Activated CD8-positive, alpha-beta T cell treated with anti-CD3 and anti-CD28 coated beads, Interleukin-2, amount 10 ng/mL, durations not matched to agents 7 days and 5 days (primary cell): ENCODE measurements around the gene HSD17B13. TPM values are rescaled to one million over a fixed set of nuclear protein-coding genes. Genes with fewer than 3 reads are reported as not detected.
"Not testable (repeated sequence)": the region's sequence is repeated elsewhere in the genome, so short reads cannot be mapped to it uniquely, and the experiment has no call there.

Source experiments
- ATAC-seq: fragments of 150-1000 bp; cut with Tn5 transposase; one replicate; pipeline ENCODE4 v1.10.0; 2021; ENCODE audit warnings: moderate library complexity
- CTCF ChIA-PET: fragments of 350-600 bp; sonication (Branson Sonifier 250); formaldehyde crosslinking; loops from one replicate; lab custom pipeline; 2021; ENCODE audit warnings: antibody characterized with exemption; lab: Charles Lee
- POLR2A ChIA-PET: fragments of 350-600 bp; sonication (Branson Sonifier 250); formaldehyde crosslinking; loops from one replicate; lab custom pipeline; 2021; ENCODE audit warnings: antibody characterized with exemption; lab: Charles Lee
- DNase-seq: peaks from one replicate; pipeline ENCODE4 v3.0.0-alpha.2; 2020
- H3K27ac Mint-ChIP-seq: one replicate; pipeline ENCODE4 v1.8.0; 2021; ENCODE audit warnings: mild to moderate bottlenecking, mixed read lengths
- H3K27me3 Mint-ChIP-seq: one replicate; pipeline ENCODE4 v1.8.0; 2021; ENCODE audit warnings: low read depth, mixed read lengths
- H3K36me3 Mint-ChIP-seq: one replicate; pipeline ENCODE4 v1.8.0; 2021; ENCODE audit warnings: low read depth, mixed read lengths
- H3K4me1 Mint-ChIP-seq: one replicate; pipeline ENCODE4 v1.8.0; 2021; ENCODE audit warnings: low read depth, mixed read lengths
- H3K4me3 Mint-ChIP-seq: one replicate; pipeline ENCODE4 v1.8.0; 2021; ENCODE audit warnings: mild to moderate bottlenecking, mixed read lengths
- H3K9me3 Mint-ChIP-seq: one replicate; pipeline ENCODE4 v1.8.0; 2022; ENCODE audit warnings: mixed read lengths; ENCODE audit not compliant: insufficient read depth
- total RNA-seq, 2 experiments: library from RNA; stranded (reverse); gene quantifications; one replicate each; pipeline ENCODE4 v1.2.3, GENCODE V29; 2021

HSD17B13 gene
- total RNA-seq, 2 experiments from 2014 or later: 0.16 TPM

DNA sequence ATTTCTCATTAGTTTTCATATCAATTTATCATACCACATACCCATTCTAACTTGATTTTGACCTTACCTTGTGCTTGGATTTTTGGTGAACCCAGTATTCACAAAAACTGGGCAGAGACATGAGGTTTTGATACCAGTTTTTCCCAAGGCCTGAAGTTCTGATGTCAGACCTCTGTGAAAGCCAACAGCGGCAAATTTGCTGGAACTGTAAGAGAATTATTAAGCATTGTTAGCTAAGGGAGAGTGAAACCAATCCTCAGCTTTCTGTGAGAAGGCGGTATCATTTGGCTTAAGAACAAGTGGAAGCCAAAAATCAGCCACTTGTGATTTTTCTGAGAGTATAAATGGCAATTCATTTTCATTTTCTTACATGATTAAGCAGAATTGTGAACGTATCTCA is 8.9 kb downstream of the HSD17B13 start:
- CTCF ChIA-PET: no interaction called here
- Mint-ChIP-seq H3K9me3 (no peaks in the 10 kb centered on the region), H3K36me3 (no peaks in the 10 kb centered on the region), H3K27ac (no peak overlapping the region), H3K4me1 (no peaks in the 10 kb centered on the region), H3K27me3 (no peaks in the 10 kb centered on the region), H3K4me3 (no peak overlapping the region)
- DNase-seq (no peak), ATAC-seq (no peak)
- POLR2A ChIA-PET: no interaction called here

DNA sequence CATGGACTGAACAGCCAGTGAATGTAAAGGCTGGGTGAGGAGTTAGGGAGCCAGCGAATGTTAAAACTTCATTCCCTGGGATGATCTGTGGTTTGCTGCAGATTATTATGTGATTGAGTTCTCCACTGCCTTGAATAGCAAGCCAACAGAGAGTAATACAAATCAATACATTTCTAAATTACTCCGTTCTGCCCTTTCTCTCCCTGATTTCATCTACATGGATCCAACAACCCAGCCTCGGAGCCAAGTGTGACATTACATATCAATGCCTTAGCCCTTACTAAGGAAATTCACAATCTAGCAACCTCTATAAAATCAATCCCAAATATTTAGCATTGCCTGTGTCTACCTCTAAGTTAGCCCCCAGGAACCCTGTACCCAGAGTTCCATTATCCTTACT is 11.0 kb downstream of the HSD17B13 start:
- CTCF ChIA-PET: no interaction called here
- DNase-seq (no peak), ATAC-seq (no peak)
- Mint-ChIP-seq H3K36me3 (no peaks in the 10 kb centered on the region), H3K9me3 (no peaks in the 10 kb centered on the region), H3K27ac (no peak overlapping the region), H3K4me1 (no peaks in the 10 kb centered on the region), H3K27me3 (no peaks in the 10 kb centered on the region), H3K4me3 (no peak overlapping the region)
- POLR2A ChIA-PET: no interaction called here

DNA sequence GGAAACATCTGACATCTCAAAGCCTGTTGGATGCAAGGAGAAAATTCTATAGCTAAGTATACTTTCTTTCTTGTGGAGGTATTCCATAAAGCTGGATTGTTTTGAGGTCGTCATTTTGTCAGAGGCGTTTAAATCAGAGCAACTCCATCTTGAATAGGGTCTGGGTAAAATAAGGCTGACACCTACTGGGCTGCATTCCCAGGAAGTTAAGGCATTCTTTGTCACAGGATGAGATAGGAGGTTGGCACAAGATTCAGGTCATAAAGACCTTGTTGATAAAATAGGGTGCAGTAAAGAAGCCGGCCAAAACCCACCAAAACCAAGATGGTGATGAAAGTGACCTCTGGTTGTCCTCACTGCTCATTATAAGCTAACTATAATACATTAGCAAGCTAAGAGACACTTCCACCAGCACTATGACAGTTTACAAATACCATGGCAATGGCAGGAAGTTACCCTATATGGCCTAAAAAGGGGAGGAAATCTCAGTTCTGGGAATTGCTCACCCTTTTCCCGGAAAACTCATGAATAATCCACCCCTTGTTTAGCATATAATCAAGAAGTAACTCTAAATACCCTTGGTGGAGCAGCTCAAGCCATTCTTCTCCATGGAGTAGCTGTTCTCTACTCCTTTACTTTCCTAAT is 11.9 kb downstream of the HSD17B13 start:
- no peak overlapping the region for H3K4me3 Mint-ChIP-seq
- no peaks in the 10 kb centered on the region for H3K36me3 Mint-ChIP-seq
- POLR2A ChIA-PET: no interaction called here
- no peaks in the 10 kb centered on the region for H3K9me3 Mint-ChIP-seq
- no peak overlapping the region for H3K27ac Mint-ChIP-seq
- CTCF ChIA-PET: no interaction called here
- ATAC-seq (no peak), DNase-seq (no peak)
- no peaks in the 10 kb centered on the region for H3K27me3 Mint-ChIP-seq
- no peaks in the 10 kb centered on the region for H3K4me1 Mint-ChIP-seq

DNA sequence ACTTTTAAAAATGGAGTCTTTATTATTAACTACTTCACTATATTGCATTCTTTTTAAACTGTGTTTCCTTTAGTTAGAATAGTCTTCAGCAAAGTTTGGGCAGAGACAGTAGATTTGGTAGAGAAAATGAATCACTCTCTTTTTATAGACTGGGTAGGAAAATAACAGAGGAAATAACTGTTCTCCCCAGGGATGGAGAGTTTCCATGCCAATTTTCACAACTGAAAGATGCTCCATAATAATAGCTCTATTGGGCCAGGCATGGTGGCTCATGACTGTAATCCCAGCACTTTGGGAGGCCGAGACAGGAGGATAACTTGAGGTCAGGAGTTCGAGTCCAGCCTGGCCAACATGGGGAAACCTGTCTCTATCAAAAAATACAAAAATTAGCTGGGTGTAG is 13.1 kb downstream of the HSD17B13 start:
- ATAC-seq (no peak), DNase-seq (no peak)
- Mint-ChIP-seq H3K9me3 (no peaks in the 10 kb centered on the region), H3K36me3 (no peaks in the 10 kb centered on the region), H3K4me1 (no peaks in the 10 kb centered on the region), H3K27me3 (no peaks in the 10 kb centered on the region), H3K27ac (no peak overlapping the region), H3K4me3 (no peak overlapping the region)
- ChIA-PET POLR2A (no interaction called here), CTCF (no interaction called here)

DNA sequence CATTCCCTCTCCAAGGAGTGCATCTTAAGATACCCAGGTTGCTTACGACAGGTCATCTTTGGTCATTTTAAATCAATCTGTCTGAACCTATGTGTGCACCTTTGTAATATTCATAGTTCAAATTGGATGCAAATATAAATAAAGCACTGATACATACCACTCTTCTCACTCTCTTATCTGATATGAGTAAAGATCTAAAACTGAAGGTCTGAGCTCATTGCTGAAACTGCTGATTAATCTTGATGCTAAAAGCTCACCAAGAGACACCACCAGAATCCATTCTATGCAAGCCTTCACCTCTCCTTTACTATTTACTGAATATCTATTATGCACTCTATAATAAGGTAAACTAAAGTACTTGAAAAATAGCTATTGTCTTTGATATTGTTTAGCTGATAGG is 16.6 kb downstream of the HSD17B13 start:
- H3K27me3 Mint-ChIP-seq: no peaks in the 10 kb centered on the region
- H3K9me3 Mint-ChIP-seq: no peaks in the 10 kb centered on the region
- CTCF ChIA-PET: no interaction called here
- no peak overlapping the region for H3K4me3 Mint-ChIP-seq
- no peak overlapping the region for H3K27ac Mint-ChIP-seq
- DNase-seq (no peak), ATAC-seq (no peak)
- POLR2A ChIA-PET: no interaction called here
- H3K36me3 Mint-ChIP-seq: no peaks in the 10 kb centered on the region
- H3K4me1 Mint-ChIP-seq: no peaks in the 10 kb centered on the region

DNA sequence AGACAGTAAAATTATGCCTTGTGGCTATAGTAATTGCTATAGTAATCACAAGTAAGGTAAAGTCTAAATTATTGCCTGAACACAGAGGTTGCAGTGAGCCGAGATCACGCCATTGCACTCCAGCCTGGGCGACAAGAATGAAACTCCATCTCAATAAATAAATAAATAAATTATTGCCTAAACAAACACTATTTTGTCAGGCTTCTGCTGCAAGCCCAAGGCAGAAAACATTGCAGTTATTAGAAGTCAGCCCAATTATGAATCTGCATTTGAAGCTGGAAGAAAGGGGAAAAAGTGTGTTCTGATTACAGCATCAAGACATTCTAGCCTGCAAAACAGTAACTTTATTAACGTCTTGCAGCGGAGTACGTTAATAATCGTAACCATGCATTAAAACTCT is 17.1 kb downstream of the HSD17B13 start:
- Mint-ChIP-seq H3K27ac (no peak overlapping the region), H3K4me1 (no peaks in the 10 kb centered on the region), H3K9me3 (no peaks in the 10 kb centered on the region), H3K36me3 (no peaks in the 10 kb centered on the region), H3K4me3 (no peak overlapping the region), H3K27me3 (no peaks in the 10 kb centered on the region)
- POLR2A ChIA-PET: no interaction called here
- CTCF ChIA-PET: no interaction called here
- ATAC-seq (no peak), DNase-seq (no peak)

DNA sequence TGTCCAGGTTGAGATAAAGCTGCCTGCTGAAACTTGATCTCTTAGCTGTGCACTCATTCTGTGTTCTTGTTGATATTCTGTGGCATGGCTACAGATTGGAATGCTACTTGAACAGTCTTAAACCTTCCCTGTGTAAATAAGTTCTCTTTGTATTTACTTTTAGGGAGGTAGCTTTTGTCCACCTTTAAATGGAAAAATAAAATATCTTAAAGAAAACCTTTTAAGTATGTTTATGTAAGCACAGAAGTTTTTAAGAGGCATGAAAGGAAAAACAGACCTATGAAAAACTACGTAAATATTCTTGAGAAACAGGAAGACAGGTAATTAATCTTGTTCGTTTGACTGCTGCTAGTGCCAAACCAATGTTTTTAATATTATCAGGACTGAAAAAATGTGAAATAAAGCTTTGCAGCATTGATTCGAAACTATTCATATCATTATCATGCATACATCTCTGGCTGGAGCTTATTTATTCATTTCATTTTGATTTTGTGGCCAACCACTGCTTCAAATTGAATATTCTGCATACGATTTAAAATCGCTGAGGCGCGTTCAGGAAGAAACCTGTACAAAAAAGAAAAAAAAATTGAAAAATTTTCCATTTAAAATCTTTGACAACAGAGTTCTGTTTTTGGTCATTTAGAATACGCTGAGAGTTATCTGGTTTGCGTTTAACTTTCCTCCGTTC is 17.8 kb downstream of the HSD17B13 start:
- ATAC-seq (no peak), DNase-seq (no peak)
- H3K4me1 Mint-ChIP-seq: no peaks in the 10 kb centered on the region
- POLR2A ChIA-PET: interaction anchor here (0.6 kb wide), 1 partner anchor 18 kb away, joined by 3 read pairs; no protein-coding TSS in a partner anchor
- H3K27me3 Mint-ChIP-seq: no peaks in the 10 kb centered on the region
- CTCF ChIA-PET: no interaction called here
- H3K36me3 Mint-ChIP-seq: no peaks in the 10 kb centered on the region
- no peak overlapping the region for H3K4me3 Mint-ChIP-seq
- H3K9me3 Mint-ChIP-seq: no peaks in the 10 kb centered on the region
- H3K27ac Mint-ChIP-seq: no peak overlapping the region

DNA sequence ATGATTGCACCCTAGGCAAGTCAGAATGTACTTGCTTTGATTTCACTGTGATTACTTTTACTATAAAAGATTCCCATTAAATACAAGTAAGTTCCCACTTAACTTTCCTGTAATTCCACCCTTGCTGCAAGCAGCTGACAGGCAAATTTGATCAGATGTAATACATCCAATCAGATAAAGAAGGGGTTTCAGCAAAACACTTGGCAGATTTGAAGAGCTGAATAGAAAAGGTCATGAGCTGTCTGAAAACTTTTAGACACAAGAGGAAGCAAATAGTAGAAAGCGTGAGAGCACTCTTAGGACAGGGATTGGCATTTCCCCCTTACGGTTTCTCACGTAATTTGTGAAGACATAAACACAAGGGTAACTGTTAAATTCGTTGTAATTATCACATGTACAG is 22.8 kb downstream of the HSD17B13 start:
- peaks cover 3% of the 10 kb centered on the region for H3K27me3 Mint-ChIP-seq
- CTCF ChIA-PET: interaction anchor here (1.3 kb wide), 1 partner anchor 9 kb away, joined by 3 read pairs; no protein-coding TSS in a partner anchor
- no peak overlapping the region for H3K27ac Mint-ChIP-seq
- H3K36me3 Mint-ChIP-seq: no peaks in the 10 kb centered on the region
- no peaks in the 10 kb centered on the region for H3K9me3 Mint-ChIP-seq
- DNase-seq (no peak), ATAC-seq (no peak)
- no peaks in the 10 kb centered on the region for H3K4me1 Mint-ChIP-seq
- POLR2A ChIA-PET: no interaction called here
- no peak overlapping the region for H3K4me3 Mint-ChIP-seq

DNA sequence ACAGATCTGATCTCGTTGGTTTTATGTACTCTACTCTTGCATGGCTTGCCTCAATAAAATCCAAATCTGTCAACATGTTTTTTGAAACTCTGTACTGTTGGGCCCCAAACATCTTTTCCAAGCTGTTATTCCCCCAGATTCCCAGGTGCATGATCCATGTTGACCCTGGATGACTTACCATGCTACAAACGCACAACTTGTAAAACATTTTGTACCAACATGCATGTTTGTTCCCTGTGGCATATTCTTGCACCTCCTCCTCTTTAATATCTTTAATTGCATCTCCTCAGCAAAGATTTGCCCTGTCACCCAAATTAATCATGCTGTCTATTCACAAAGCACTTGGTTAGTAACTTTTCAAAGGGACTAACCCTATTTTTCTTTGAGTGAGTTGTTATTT is 24.3 kb downstream of the HSD17B13 start:
- H3K27ac Mint-ChIP-seq: no peak overlapping the region
- ATAC-seq: no peak
- DNase-seq: no peak
- no peak overlapping the region for H3K4me3 Mint-ChIP-seq
- H3K27me3 Mint-ChIP-seq: peaks cover 3% of the 10 kb centered on the region
- H3K4me1 Mint-ChIP-seq: no peaks in the 10 kb centered on the region
- no peaks in the 10 kb centered on the region for H3K36me3 Mint-ChIP-seq
- peaks cover 5% of the 10 kb centered on the region for H3K9me3 Mint-ChIP-seq
- ChIA-PET POLR2A (no interaction called here), CTCF (no interaction called here)

DNA sequence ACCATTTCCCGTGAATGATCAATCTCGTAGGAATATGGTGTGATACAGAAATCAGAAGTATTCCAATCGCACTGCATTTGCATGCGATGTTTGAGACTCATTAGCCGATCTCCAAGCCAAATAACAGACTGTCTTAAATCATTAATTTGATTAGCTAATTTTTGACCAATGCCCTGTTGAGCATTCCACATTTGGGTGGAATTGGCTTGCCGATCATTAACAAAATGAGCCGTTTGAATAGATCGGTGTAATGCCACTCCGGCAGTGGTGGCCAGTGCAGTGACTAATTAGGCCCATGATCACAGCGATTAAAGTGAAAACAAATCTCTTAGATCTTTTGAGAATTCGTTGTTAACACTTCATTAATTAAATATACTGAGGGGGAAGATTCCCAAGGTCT is 27.8 kb downstream of the HSD17B13 start:
- H3K9me3 Mint-ChIP-seq, H3K27me3 Mint-ChIP-seq, H3K4me1 Mint-ChIP-seq, CTCF ChIA-PET, H3K4me3 Mint-ChIP-seq, DNase-seq, H3K27ac Mint-ChIP-seq, POLR2A ChIA-PET, H3K36me3 Mint-ChIP-seq, ATAC-seq: not testable (repeated sequence)

DNA sequence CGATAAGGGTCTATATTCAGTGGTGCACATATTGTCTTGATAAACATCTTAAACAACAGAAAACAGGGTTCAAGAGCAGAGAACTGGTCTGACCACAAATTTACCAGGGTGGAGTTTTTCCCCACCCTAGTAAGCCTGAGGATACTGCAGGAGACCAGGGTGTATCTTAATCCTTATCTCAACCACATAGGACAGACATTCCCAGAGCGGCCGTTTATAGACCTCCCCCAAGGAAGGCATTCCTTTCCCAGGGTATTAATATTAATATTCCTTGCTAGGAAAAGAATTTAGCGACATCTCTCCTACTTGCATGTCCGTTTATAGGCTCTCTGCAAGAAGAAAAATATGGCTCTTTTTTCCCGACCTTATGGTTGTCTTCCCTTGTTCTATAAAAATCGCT is 28.8 kb downstream of the HSD17B13 start:
- H3K4me3 Mint-ChIP-seq, CTCF ChIA-PET, H3K36me3 Mint-ChIP-seq, H3K27ac Mint-ChIP-seq, H3K27me3 Mint-ChIP-seq, H3K9me3 Mint-ChIP-seq, ATAC-seq, H3K4me1 Mint-ChIP-seq, DNase-seq: not testable (repeated sequence)
- POLR2A ChIA-PET: interaction anchor here (0.6 kb wide), 1 partner anchor 91 kb away, joined by 3 read pairs; no protein-coding TSS in a partner anchor

DNA sequence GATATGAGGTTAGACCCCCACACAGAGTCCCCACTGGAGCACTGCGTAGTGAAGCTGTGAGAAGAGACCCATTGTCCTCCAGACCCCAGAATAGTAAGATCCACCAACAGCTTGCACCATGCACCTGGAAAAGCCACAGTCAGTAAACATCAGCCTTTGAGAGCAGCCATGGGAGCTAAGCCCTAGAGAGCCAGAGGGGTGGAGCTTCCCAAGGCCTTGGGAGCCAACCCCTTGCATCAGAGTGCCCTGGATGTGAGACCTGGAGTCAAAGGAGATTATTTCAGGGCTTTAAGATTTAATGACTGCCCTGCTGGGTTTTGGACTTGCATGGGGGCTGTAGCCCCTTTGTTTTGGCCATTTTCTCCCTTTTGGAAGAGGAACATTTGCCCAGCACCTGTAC is 35.7 kb downstream of the HSD17B13 start:
- DNase-seq (no peak), ATAC-seq (no peak)
- no peaks in the 10 kb centered on the region for H3K36me3 Mint-ChIP-seq
- POLR2A ChIA-PET: interaction anchor here (0.6 kb wide), 1 partner anchor 18 kb away, joined by 3 read pairs; no protein-coding TSS in a partner anchor
- no peak overlapping the region for H3K4me3 Mint-ChIP-seq
- CTCF ChIA-PET: no interaction called here
- H3K9me3 Mint-ChIP-seq: no peaks in the 10 kb centered on the region
- no peaks in the 10 kb centered on the region for H3K27me3 Mint-ChIP-seq
- no peak overlapping the region for H3K27ac Mint-ChIP-seq
- no peaks in the 10 kb centered on the region for H3K4me1 Mint-ChIP-seq
